SK-N-MC (cell line): ENCODE results near the gene CAMKV.

ENCODE experiments used
- EZH2 ChIP-seq: fragments of 200-600 bp; sonication (generic); IDR thresholded peaks from one replicate; pipeline ENCODE4 v1.6.1; 2017; ENCODE audit warnings: antibody characterized with exemption
- FOXP2 ChIP-seq: optimal IDR thresholded peaks from 2 replicates; pipeline ENCODE3; 2011; ENCODE audit warnings: mild to moderate bottlenecking, moderate library complexity; ENCODE audit not compliant: insufficient read depth; ENCODE audit errors: extremely low read length, control extremely low read depth
- POLR2AphosphoS5 ChIP-seq: IDR thresholded peaks from 2 replicates; pipeline ENCODE4 v1.6.1; 2012; ENCODE audit warnings: mild to moderate bottlenecking, low read depth, low read length, borderline replicate concordance

- TF ChIP-seq POLR2AphosphoS5 (no peak), EZH2 (no peak), FOXP2 (no peak)
Observed at GRCh38 chr3:49831341-49831740, 38.4 kb downstream of the CAMKV start.
